Upper lobe of left lung (tissue), 4 donors: ENCODE data around the gene RNU2-1.
"Not testable (repeated sequence)": the region's sequence is repeated elsewhere in the genome, so short reads cannot be mapped to it uniquely, and the experiment has no call there.

Source experiments
- CTCF ChIP-seq, 6 experiments: fragments of 450-650 bp in 4 of 6; fragments of 200-600 bp in 2 of 6; sonication (generic) in 2 of 6; IDR thresholded peaks; one replicate each; pipeline ENCODE4 v1.5.1; 2016 to 2019; ENCODE audit warnings: antibody characterized with exemption in 6 of 6
- EP300 ChIP-seq, 4 donors: sonication (generic); formaldehyde crosslinking; IDR thresholded peaks; one replicate each; pipeline ENCODE4 v1.5.1; 2017; ENCODE audit warnings: antibody characterized with exemption in 4 of 4, control low read depth in 2 of 4

- not testable (repeated sequence) for TF ChIP-seq CTCF, EP300 (IDR thresholded peaks at IDR 0.05)
Observed at GRCh38 chr17:43272914-43273313, 39.1 kb upstream of the RNU2-1 start.
